B cell (primary cell): ENCODE results near the gene CGNL1. TPM values are rescaled to one million over a fixed set of nuclear protein-coding genes. Genes with fewer than 3 reads are reported as not detected.

Source experiments
- ATAC-seq: fragments of 200-7000 bp; cut with Tn5 transposase; one replicate; pipeline ENCODE4 v1.10.0; 2021; ENCODE audit warnings: low read depth, mild to moderate bottlenecking, moderate number of reproducible peaks, moderate library complexity
- CTCF ChIA-PET: fragments of 350-600 bp; sonication (Branson Sonifier 250); formaldehyde crosslinking; loops from one replicate; lab custom pipeline; 2021; ENCODE audit warnings: antibody characterized with exemption, inconsistent platforms; lab: Charles Lee
- POLR2A ChIA-PET: fragments of 350-600 bp; sonication (Branson Sonifier 250); formaldehyde crosslinking; loops from one replicate; lab custom pipeline; 2021; ENCODE audit warnings: antibody characterized with exemption; lab: Charles Lee
- DNase-seq: peaks from one replicate; pipeline ENCODE4 v3.0.0; 2013
- H2AFZ ChIP-seq: 2 replicates; pipeline ENCODE4 v1.6.1; 2012; ENCODE audit warnings: mild to moderate bottlenecking, low read depth, low read length; ENCODE audit not compliant: insufficient read depth, poor library complexity, severe bottlenecking
- H3K27ac ChIP-seq, 2 donors: 1 replicate in 1 of 2; 2 replicates in 1 of 2; pipeline ENCODE4 v1.5.1; 2012 to 2013; ENCODE audit warnings: low read length in 2 of 2, mild to moderate bottlenecking in 2 of 2, moderate library complexity in 1 of 2
- H3K27me3 ChIP-seq, 4 experiments: fragments of 200-600 bp in 1 of 4; sonication (generic) in 1 of 4; replicated peaks in 1 of 4; 1 replicate in 2 of 4; 2 replicates in 2 of 4; pipeline versions ENCODE4 v1.6.1 to v1.7.0; 2013 to 2016; ENCODE audit warnings: low read length in 3 of 4, mild to moderate bottlenecking in 2 of 4, mixed read lengths in 1 of 4, moderate library complexity in 1 of 4; ENCODE audit not compliant: insufficient read depth in 4 of 4, control insufficient read depth in 3 of 4; ENCODE audit errors: control extremely low read depth in 1 of 4
- H3K36me3 ChIP-seq, 2 experiments: replicated peaks in 1 of 2; 1 replicate in 1 of 2; 2 replicates in 1 of 2; pipeline versions ENCODE4 v1.6.1 to v1.7.1; 2013; ENCODE audit warnings: low read length in 1 of 2; ENCODE audit not compliant: insufficient read depth in 2 of 2, control insufficient read depth in 1 of 2; ENCODE audit errors: control extremely low read depth in 1 of 2, extremely low read depth in 1 of 2
- H3K4me1 ChIP-seq, 2 donors: fragments of 200-600 bp in 1 of 2; sonication (generic) in 1 of 2; 1 replicate in 1 of 2; 2 replicates in 1 of 2; pipeline versions ENCODE4 v1.5.1 to v1.6.1; 2013 to 2017; ENCODE audit warnings: low read length in 2 of 2; ENCODE audit not compliant: control insufficient read depth in 2 of 2, insufficient read depth in 2 of 2
- H3K4me2 ChIP-seq: replicated peaks from 2 replicates; pipeline ENCODE3; 2012; ENCODE audit warnings: mild to moderate bottlenecking, low read depth, low read length; ENCODE audit not compliant: poor library complexity, severe bottlenecking
- H3K4me3 ChIP-seq, 5 experiments: fragments of 200-600 bp in 1 of 5; sonication (generic) in 1 of 5; 1 replicate in 3 of 5; 2 replicates in 2 of 5; pipeline versions ENCODE4 v1.5.1 to v1.7.0; 2011 to 2016; ENCODE audit warnings: low read length in 4 of 5, mild to moderate bottlenecking in 4 of 5, low read depth in 2 of 5, control low read depth in 1 of 5, moderate library complexity in 1 of 5; ENCODE audit not compliant: insufficient read depth in 1 of 5; ENCODE audit errors: control extremely low read depth in 1 of 5, extremely low read depth in 1 of 5
- H3K79me2 ChIP-seq: fragments of 200-600 bp; sonication (generic); one replicate; pipeline ENCODE4 v1.6.0; 2016; ENCODE audit warnings: low read length; ENCODE audit not compliant: control insufficient read depth, insufficient read depth
- H3K9ac ChIP-seq: fragments of 200-600 bp; sonication (generic); 2 replicates; pipeline ENCODE4 v1.6.1; 2017; ENCODE audit warnings: mild to moderate bottlenecking, low read length, moderate library complexity
- H3K9me3 ChIP-seq, 3 donors: one replicate each; pipeline versions ENCODE4 v1.6.1 to v1.7.1; 2013; ENCODE audit warnings: low read length in 2 of 3; ENCODE audit not compliant: control insufficient read depth in 2 of 3, insufficient read depth in 1 of 3; ENCODE audit errors: control extremely low read depth in 1 of 3
- H4K20me1 ChIP-seq: 2 replicates; pipeline ENCODE4 v1.6.0; 2012; ENCODE audit warnings: mild to moderate bottlenecking, low read length; ENCODE audit not compliant: insufficient read depth, control insufficient read depth, poor library complexity, severe bottlenecking
- H3K27ac Mint-ChIP-seq: one replicate; pipeline ENCODE4 v1.8.0; 2021; ENCODE audit warnings: mixed read lengths
- H3K27me3 Mint-ChIP-seq: one replicate; pipeline ENCODE4 v1.8.0; 2021; ENCODE audit warnings: mixed read lengths
- H3K4me1 Mint-ChIP-seq: one replicate; pipeline ENCODE4 v1.8.0; 2021; ENCODE audit warnings: mixed read lengths
- H3K4me3 Mint-ChIP-seq: one replicate; pipeline ENCODE4 v1.8.0; 2021; ENCODE audit warnings: mixed read lengths
- H3K9me3 Mint-ChIP-seq: one replicate; pipeline ENCODE4 v1.8.0; 2022; ENCODE audit warnings: mixed read lengths; ENCODE audit not compliant: insufficient read depth
- CTCF ChIP-seq: fragments of 200-600 bp; IDR thresholded peaks from one replicate; pipeline ENCODE4 v1.8.0; 2022; ENCODE audit warnings: antibody characterized with exemption, mild to moderate bottlenecking
- EZH2 ChIP-seq: IDR thresholded peaks from 2 replicates; pipeline ENCODE4 v1.6.1; 2012; ENCODE audit warnings: borderline replicate concordance, low read depth, mild to moderate bottlenecking, moderate library complexity, low read length; ENCODE audit not compliant: insufficient read depth, poor library complexity, severe bottlenecking
- WGBS: methylation state at CpG from one replicate; pipeline ENCODE4 v1.1.5; 2013; ENCODE audit warnings: missing lambda C conversion rate; ENCODE audit not compliant: insufficient coverage; 5-methylcytosine and 5-hydroxymethylcytosine counted together
- intact Hi-C: fragments of 100-400 bp; cut with micrococcal nuclease; formaldehyde crosslinking; loops from one replicate; pipeline ENCODE4 v1.10.0; 2022
- polyA plus RNA-seq: library from polyadenylated mRNA; depleted of rRNA; stranded (reverse); fragments of >200 nt; gene quantifications from 2 replicates; pipeline ENCODE4 v1.2.3, GENCODE V29; 2012
- total RNA-seq, 2 donors: library from RNA; stranded (reverse); fragments of 120-200 nt in 1 of 2; gene quantifications; 1 replicate in 1 of 2; 2 replicates in 1 of 2; pipeline versions ENCODE4 v1.2.3 to v1.2.4, GENCODE V29; 2013 to 2022

Gene CGNL1
- total and polyA plus RNA-seq, 2 donors (not counting 1 experiment from before 2014, with no cell fraction given) = 0.03 to 0.12 TPM

GRCh38 chr15:57537488-57538264 is 161.4 kb downstream of the CGNL1 start:
- no peak overlapping the region for H3K27ac Mint-ChIP-seq
- 86% methylated on average over 2 of the region's 4 CpGs for WGBS
- CTCF ChIA-PET = interaction anchor here (1.1 to 1.7 kb wide), 4 partner anchors 8 to 391 kb away, joined by 3 to 9 read pairs (median 6); no protein-coding TSS in a partner anchor

More at GRCh38 chr15:57537488-57538264, 161.4 kb downstream of the CGNL1 start:
- TF ChIP-seq CTCF (no peak), EZH2 (no peak)
- no peak overlapping the region for H3K27ac ChIP-seq
- Mint-ChIP-seq H3K27me3 (peaks cover 30% of the 10 kb centered on the region), H3K9me3 (peaks cover 7% of the 10 kb centered on the region), H3K4me1 (no peaks in the 10 kb centered on the region), H3K4me3 (no peak overlapping the region)
- no peak overlapping the region for H3K4me3 ChIP-seq
- H3K4me1 ChIP-seq = no peaks in the 10 kb centered on the region
- no peaks in the 10 kb centered on the region for H4K20me1 ChIP-seq
- ATAC-seq (no peak), DNase-seq (no peak)
- H3K27me3 ChIP-seq = peaks cover 0 to 5% (median 0%) of the 10 kb centered on the region in 4 experiments
- no peak overlapping the region for H3K4me2 ChIP-seq
- H3K9ac ChIP-seq = no peak overlapping the region
- H3K9me3 ChIP-seq = peaks cover 0 to 9% (median 0%) of the 10 kb centered on the region in 3 donors
- intact Hi-C loops = no loop called here
- POLR2A ChIA-PET = no interaction called here
- no peaks in the 10 kb centered on the region for H3K36me3 ChIP-seq
- no peak overlapping the region for H2AFZ ChIP-seq
- H3K79me2 ChIP-seq = no peaks in the 10 kb centered on the region
